GM21423 (cell line): ENCODE data around the gene CNOT6.

ENCODE experiments used
- ATAC-seq: cut with Tn5 transposase; IDR thresholded peaks from one replicate; pipeline ENCODE4 v1.9.1; 2021; ENCODE audit warnings: mild to moderate bottlenecking, moderate library complexity; ENCODE audit not compliant: unreplicated experiment

Gene CNOT6

DNA sequence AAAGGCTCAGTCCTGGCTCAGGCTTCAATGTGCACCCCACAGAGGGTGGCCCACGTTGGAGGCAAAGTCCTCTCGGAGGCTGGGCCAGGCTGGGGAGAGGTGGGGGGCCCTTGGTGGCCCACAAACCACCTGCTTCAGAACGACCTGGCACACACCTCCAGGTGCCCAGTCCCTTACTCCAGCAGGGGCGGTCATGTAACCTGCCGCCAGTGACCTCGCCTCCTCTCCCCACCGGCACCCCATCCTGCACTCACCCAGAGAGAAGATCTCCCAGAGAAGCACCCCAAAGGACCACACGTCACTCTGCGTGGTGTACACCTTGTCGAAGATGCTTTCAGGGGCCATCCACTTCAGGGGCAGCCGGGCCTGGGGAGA is 119.6 kb downstream of the CNOT6 start:
- no peak for ATAC-seq

DNA sequence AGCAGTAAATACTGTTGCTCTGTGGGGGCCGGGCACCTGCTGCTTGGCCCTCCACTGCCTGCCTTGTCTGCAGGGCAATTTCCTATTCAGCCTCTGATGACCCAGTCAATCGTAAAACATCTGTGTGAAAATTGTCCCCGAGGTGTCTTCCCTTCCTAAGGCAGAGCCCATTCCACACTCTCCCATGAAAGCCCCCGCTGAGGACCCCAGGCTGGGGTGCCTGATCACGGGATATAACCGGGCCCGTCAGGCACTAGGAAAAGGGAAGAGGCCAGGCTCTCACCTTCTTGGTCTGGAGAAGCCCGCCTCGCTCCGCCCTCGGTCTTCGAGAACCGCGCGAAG is 124.3 kb downstream of the CNOT6 start:
- ATAC-seq = no peak

- no peak for ATAC-seq
Measured at GRCh38 chr5:180618829-180619562, 124.8 kb downstream of the CNOT6 start.

GRCh38 chr5:180619563-180619915 is 125.4 kb downstream of the CNOT6 start:
- ATAC-seq = no peak

DNA sequence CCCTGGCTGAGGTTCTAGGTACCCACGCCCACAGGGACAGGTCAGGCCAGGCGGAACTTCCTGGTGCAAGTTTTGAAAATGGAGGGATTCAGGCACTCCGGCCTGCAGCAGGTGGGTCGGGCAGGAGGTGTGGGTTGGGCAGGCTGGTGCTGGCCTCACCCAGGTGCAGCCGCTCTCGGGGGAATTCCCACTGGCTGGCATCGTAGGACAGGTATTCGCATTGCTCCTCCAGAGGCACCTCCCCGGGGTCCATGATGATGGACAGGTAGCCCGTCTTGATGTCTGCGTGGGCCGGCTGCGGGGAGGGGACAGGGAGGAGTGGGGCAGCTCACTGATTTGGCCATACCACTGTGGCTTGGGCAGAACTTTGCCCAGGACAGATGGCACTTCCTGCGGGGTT is 125.8 kb downstream of the CNOT6 start:
- ATAC-seq = no peak

DNA sequence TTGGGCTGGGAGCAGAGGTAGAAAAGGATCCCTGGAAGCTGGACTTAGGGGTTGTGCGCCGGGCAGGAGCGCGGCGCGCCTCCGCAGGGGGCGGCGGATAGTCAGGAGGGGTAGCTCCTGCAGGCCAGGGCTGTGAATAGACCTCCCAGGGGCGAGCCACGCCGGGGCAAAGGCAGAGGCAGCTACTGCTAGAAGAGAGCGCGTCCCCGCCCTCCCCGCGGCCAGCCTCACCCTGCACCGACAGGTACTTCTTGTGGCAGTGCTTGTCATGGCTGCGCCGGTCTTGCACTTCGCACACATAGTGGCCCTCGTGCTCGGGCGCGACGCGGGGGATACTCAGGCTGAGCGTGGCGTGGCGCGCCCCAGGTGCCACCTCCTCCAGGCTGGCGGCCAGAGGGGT is 127.1 kb downstream of the CNOT6 start:
- no peak for ATAC-seq

- no peak for ATAC-seq
Measured at GRCh38 chr5:180622910-180623309, 128.7 kb downstream of the CNOT6 start.

- no peak for ATAC-seq
Measured at GRCh38 chr5:180623411-180623834, 129.2 kb downstream of the CNOT6 start.

GRCh38 chr5:180623844-180624243 is 129.7 kb downstream of the CNOT6 start:
- no peak for ATAC-seq

DNA sequence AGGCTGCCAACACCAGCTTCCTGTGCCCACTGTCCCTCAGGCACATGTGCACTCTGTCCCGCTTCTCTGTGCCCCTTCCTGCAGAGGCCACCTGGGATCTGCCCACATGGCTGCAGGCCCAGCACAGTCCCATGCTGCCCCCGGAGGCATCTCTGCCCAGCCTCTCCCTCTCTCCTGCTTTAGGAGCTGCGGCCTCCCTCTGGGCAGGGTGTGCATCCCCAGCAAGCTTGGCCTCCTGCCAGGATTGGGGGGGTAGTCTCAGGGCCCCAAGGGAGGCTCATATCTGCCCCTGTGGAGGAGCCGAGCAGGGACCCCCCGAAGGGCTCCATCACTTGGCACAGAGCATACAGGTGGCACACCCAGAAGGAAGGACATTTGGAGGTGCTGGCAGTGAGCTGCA is 130.4 kb downstream of the CNOT6 start:
- no peak for ATAC-seq

GRCh38 chr5:180625125-180625790 is 131.1 kb downstream of the CNOT6 start:
- ATAC-seq = no peak

DNA sequence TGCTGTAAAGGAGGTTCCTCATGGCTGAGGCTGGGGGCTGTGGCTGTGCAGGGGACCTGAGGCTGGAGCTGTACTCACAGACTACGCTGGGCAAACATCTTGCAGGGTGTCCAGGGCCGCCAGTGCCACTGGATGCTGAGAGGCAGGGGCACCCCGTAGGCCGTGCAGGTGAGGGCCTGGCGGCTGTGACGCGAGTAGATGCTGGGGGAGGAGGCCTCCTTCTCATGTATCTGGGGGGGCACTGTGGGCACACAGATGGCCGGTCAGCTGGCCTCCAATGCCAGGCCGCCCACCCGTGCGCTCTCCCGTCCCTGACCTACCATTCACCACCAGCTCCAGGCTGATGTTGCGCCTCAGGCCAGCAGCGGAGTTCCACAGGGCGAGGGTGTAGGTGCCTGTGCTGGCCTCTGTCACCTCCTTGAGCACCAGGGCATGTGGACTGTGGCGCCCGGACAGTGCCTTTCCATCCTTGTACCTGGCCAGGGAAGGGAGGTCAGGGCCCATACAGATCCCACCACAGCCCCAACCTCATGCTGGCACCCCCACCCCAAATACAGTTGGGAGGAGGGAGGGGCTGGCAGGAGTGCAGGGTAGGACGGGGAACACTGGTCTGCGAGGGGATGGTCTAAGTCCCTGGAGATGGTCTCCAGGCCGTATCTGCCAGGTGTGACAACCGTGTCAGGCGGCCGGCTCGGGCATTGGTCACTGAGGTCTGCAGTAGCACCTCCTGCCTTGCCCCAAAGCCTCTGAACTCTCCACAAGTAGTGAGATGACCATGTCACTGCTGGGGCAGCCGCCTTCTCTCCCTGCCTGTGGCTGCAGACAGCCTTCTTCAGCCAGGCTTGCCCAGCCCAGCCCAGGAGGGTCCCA is 131.8 kb downstream of the CNOT6 start:
- no peak for ATAC-seq

- no peak for ATAC-seq
Measured at GRCh38 chr5:180626661-180627385, 132.6 kb downstream of the CNOT6 start.

DNA sequence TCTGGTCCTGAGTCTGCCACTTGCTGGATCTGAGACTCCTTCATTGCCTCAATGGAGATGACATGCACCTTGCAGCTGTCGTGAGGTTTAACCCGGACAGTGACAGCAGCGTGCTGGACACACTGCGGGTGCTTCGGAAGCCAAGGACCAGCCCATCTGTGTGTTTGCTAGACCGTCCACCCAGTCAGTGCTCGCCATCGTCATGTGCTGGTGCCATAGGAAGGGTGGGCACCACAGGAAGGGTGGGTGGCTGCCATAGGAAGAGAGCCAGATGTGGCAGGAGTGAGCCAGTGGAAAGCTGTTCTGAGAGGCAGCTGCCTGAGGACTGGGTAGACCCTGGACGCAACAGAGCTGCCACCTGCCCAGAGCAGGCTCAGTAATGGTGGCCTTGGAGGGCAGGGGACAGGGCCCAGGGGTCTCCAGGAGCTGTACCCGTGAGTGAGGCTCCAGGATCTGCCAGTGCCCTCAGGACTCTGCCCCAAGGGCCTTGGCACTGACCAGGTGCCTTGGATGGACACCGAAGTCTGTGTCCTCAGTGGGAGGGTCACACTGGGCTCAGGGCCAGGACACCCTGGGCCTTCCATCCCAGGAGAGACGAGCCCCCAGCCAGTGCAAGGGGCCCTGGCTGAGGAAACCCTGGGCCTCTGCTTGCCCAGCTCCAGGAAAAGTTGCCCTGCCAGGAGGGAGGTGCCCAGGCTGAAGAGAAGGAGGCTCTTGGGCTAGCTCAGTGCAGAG is 133.4 kb downstream of the CNOT6 start:
- no peak for ATAC-seq
